ENCODE measurements around the gene GSDME. TPM values are rescaled to one million over a fixed set of nuclear protein-coding genes. Genes with fewer than 3 reads are reported as not detected.

Gene GSDME
- 10 to 100 TPM in 3 of 4 donors, 1 to 10 TPM in 1; 7.1 to 11.9 (median 11.0) TPM for total RNA-seq
- 1 to 10 TPM; 1.6 to 4.2 (median 2.6) TPM for polyA plus RNA-seq

DNA sequence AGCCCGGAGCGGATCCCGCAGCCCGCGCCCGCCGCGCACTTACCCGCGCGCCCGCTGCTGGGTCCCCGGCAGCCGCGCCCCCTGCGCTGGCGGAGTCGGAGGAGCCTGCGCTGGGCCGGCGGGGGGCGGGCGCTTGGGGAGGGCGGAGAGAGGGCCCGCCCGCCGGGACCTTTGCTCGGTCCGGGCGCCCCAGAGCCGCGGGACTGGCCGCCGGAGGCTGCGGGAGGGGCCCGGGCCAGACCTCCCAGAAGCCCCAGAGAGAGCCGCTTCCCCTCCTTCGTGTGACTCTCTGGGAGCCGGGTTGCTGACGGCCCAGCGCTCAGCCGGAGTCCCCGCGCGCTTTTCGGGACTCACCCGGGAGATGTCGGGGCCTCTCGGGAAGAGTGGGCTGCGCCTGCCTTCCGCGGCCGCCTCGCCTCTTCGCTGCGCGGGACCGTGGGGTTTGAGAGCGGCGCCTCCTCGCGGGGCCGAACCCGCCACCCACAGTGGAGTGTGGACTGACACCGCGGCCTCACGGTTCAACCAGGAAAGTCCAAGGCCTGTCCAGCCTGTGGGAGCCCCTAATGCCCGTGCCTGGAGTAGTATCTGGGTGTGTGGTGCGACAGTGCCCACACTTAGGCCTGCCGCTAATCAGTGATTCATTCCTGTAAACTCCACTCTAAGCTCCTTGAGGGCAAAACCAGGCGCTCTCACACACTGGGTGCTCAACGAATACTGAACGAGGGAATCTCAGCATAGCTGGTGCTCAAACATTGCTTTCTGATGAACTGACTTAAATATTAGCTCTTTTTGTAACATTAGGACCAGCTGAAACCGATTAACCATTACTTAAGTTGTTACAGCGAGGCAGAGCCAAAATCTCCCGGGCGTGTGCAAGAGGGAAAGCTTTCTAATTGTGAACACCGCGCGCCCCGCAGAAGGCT, at the start of gene GSDME:
Gene GSDME, minus strand, starts transcription at position 112 of the 923 bp plus-strand sequence. CDS start 7,690 bp downstream, outside the sequence.
- no peaks in the 10 kb centered on the region for H3K27me3 ChIP-seq
- DNase-seq: peak; percentile 77
- H3K27ac ChIP-seq: peak within 1 kb of the TSS; percentile 82 to 89 (median 84)
- intact Hi-C loops (cut with DNase I): loop anchor here (5.0 kb wide), 1 partner anchor 185 kb away; the partner anchor contains the start of gene PALS2
- no peaks in the 10 kb centered on the region for H3K36me3 ChIP-seq
- no peaks in the 10 kb centered on the region for H3K9me3 ChIP-seq
- peaks cover 0 to 15% (median 10%) of the 10 kb centered on the region in 4 donors for H3K4me1 ChIP-seq
- H3K4me3 ChIP-seq: peak within 1 kb of the TSS; percentile 59 to 79 (median 77)
- WGBS, 2 donors: 9% methylated on average over 81 of the region's 81 CpGs
- TF ChIP-seq EP300 (IDR thresholded peaks at IDR 0.05) (no peak), POLR2A (IDR thresholded peaks at IDR 0.05) (no peak), POLR2AphosphoS5 (IDR thresholded peaks at IDR 0.05) (no peak)
- TF ChIP-seq, protein P1, sequence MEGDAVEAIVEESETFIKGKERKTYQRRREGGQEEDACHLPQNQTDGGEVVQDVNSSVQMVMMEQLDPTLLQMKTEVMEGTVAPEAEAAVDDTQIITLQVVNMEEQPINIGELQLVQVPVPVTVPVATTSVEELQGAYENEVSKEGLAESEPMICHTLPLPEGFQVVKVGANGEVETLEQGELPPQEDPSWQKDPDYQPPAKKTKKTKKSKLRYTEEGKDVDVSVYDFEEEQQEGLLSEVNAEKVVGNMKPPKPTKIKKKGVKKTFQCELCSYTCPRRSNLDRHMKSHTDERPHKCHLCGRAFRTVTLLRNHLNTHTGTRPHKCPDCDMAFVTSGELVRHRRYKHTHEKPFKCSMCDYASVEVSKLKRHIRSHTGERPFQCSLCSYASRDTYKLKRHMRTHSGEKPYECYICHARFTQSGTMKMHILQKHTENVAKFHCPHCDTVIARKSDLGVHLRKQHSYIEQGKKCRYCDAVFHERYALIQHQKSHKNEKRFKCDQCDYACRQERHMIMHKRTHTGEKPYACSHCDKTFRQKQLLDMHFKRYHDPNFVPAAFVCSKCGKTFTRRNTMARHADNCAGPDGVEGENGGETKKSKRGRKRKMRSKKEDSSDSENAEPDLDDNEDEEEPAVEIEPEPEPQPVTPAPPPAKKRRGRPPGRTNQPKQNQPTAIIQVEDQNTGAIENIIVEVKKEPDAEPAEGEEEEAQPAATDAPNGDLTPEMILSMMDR (IDR thresholded peaks at IDR 0.05): no peak

DNA sequence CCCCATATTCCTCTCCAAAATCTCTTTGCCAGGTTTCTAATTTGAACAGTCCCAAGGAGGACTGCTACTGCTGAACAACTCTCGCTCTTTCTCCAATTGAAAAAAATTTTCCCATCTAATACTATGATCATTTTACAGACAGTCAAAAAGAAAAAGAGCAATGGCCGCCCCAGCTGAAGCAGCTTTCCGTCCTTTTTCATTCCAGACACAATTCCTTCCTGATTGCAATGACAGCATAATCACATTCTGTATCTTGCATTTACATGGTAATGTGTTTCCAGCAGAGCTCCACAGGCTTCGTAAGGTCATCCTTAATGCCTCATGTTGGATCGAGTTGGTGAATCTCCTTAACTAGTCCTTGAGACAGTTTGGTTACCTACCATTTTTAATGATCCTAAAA, 45.0 kb upstream of the GSDME start:
- TF ChIP-seq POLR2A (IDR thresholded peaks at IDR 0.05) (no peak), POLR2AphosphoS5 (IDR thresholded peaks at IDR 0.05) (no peak), EP300 (IDR thresholded peaks at IDR 0.05) (no peak)
- TF ChIP-seq, protein P1 (IDR thresholded peaks at IDR 0.05): no peak
- WGBS, 2 donors: 95 to 98% methylated on average over 5 of the region's 5 CpGs
- Histone ChIP-seq H3K4me3 (no peak overlapping the region), H3K9me3 (no peaks in the 10 kb centered on the region), H3K27me3 (no peaks in the 10 kb centered on the region), H3K4me1 (no peaks in the 10 kb centered on the region), H3K27ac (no peak overlapping the region), H3K36me3 (no peaks in the 10 kb centered on the region)
- DNase-seq: no peak
- intact Hi-C loops (cut with DNase I): no loop called here

DNA sequence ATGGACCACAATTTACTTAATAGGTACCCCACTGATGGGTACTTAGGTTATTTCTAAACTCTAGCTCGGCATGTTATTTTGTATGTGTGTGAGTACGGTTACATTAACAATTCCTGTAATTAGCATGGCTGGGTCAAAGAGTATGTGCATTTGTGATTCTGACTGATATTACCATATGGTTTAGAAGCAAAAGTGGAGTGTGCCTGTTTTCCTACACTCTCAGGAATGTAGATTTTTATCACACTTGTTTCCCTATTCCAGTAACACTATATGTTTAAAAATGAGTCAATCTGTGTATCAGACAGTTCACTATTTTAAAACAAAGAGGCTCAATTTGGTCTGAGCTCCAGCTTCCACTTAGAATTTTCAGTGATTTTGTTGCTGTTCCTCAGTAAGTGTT, 44.6 kb upstream of the GSDME start:
- no peaks in the 10 kb centered on the region for H3K4me1 ChIP-seq
- TF ChIP-seq EP300 (IDR thresholded peaks at IDR 0.05): no peak
- TF ChIP-seq POLR2A (IDR thresholded peaks at IDR 0.05): no peak
- TF ChIP-seq POLR2AphosphoS5 (IDR thresholded peaks at IDR 0.05): no peak
- TF ChIP-seq, protein P1 (IDR thresholded peaks at IDR 0.05): no peak

DNA sequence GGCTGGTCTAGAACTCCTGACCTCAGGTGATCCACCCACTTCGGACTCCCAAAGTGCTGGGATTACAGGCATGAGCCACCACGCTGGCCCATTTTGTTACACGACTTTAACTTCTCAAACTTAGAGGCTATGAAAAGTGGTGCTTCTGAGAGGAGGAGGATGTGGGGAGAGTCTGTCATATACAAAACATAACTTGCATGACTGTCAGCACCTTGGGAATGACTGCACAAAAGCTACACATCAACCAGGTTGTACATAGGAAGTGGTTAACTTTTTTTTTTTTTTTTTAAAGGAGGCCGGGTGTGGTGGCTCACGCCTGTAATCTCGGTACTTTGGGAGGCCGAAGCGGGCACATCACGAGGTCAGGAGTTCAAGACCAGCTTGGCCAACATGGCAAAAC, 43.4 kb upstream of the GSDME start:
- Histone ChIP-seq H3K27me3 (no peaks in the 10 kb centered on the region), H3K36me3 (no peaks in the 10 kb centered on the region), H3K4me3 (no peak overlapping the region), H3K27ac (no peak overlapping the region), H3K9me3 (no peaks in the 10 kb centered on the region), H3K4me1 (no peaks in the 10 kb centered on the region)
- no peak for DNase-seq
- 92 to 93% methylated on average over 9 of the region's 9 CpGs for WGBS, 2 donors
- intact Hi-C loops (cut with DNase I): no loop called here
- TF ChIP-seq POLR2A (IDR thresholded peaks at IDR 0.05) (no peak), POLR2AphosphoS5 (IDR thresholded peaks at IDR 0.05) (no peak), EP300 (IDR thresholded peaks at IDR 0.05) (no peak)
- TF ChIP-seq, protein P1 (IDR thresholded peaks at IDR 0.05): no peak

More for the DNA sequence above, 44.6 kb upstream of the GSDME start:
- Histone ChIP-seq H3K27ac (no peak overlapping the region), H3K4me3 (no peak overlapping the region), H3K9me3 (no peaks in the 10 kb centered on the region), H3K27me3 (no peaks in the 10 kb centered on the region), H3K36me3 (no peaks in the 10 kb centered on the region)
- intact Hi-C loops (cut with DNase I): no loop called here
- no peak for DNase-seq
- WGBS, 2 donors: 97 to 98% methylated on average over 2 of the region's 2 CpGs
